ENCODE results near the gene AP2A1. TPM values are rescaled to one million over a fixed set of nuclear protein-coding genes. Genes with fewer than 3 reads are reported as not detected.

The AP2A1 gene
- total RNA-seq, 4 donors from 2014 or later = 50.7 to 77.8 (median 65.8) TPM

DNA sequence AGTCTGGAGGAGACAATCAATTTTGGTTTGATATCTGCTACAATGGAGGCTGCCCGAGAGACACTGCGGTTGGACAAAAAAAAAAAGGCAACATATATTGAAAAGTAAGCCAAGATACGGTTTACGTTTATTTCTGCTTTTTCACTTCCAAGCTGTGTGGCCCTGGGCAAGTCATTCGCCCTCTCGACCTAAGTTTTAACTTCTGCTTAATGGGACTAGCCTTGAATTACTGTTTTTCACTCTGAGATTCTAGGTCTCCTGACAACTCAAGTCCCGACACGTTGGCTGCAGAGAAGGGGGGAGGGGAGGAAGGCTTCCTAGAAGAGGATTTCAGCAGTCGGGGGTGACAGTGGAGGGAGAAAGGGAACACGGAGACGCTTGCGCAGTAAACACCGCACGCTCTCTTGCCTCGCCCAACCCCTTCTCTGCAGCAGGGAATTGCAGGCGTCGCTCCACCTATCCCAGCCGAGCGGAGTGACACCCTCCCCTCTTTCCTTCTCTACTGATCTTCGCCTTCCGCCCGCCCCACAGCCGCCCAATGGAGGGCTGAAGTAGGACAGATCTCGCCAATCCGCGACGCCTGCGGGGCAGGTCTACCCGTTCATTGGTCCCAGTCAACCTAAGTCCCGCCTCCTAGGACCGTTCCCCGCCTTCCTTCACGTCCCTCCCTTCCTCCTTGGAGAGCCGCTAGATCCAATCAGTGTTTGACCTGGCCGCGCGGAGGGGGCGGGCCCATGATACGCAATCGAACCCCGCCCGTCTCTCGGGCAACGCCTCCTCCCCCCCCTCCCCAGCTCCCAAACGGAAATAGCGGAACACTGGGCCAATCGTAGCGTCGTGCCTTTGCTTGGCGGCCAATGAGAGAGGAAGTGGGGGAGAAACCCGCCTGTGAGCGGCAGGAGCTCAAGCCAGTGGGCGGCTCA lies 533 bp upstream of the AP2A1 start:
- 1 to 2% methylated on average over 20 to 41 of the region's 53 CpGs for WGBS, 2 donors
- H3K4me1 ChIP-seq = peaks cover 13 to 47% (median 16%) of the 10 kb centered on the region in 3 donors
- H3K27me3 ChIP-seq = no peaks in the 10 kb centered on the region
- H3K9me3 ChIP-seq = no peaks in the 10 kb centered on the region
- peak overlapping the region; percentile 79 to 98 (median 92) for H3K4me3 ChIP-seq
- peak; percentile 98 for DNase-seq
- H3K36me3 ChIP-seq = no peaks in the 10 kb centered on the region
- intact Hi-C loops (cut with DNase I) = no loop called here
- peak overlapping the region; percentile 92 to 96 (median 94) for H3K27ac ChIP-seq
- peak in 3 of 4 donors; percentile 52 to 81 (median 80) for TF ChIP-seq POLR2A (IDR thresholded peaks at IDR 0.05)
- TF ChIP-seq, protein P1, sequence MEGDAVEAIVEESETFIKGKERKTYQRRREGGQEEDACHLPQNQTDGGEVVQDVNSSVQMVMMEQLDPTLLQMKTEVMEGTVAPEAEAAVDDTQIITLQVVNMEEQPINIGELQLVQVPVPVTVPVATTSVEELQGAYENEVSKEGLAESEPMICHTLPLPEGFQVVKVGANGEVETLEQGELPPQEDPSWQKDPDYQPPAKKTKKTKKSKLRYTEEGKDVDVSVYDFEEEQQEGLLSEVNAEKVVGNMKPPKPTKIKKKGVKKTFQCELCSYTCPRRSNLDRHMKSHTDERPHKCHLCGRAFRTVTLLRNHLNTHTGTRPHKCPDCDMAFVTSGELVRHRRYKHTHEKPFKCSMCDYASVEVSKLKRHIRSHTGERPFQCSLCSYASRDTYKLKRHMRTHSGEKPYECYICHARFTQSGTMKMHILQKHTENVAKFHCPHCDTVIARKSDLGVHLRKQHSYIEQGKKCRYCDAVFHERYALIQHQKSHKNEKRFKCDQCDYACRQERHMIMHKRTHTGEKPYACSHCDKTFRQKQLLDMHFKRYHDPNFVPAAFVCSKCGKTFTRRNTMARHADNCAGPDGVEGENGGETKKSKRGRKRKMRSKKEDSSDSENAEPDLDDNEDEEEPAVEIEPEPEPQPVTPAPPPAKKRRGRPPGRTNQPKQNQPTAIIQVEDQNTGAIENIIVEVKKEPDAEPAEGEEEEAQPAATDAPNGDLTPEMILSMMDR (IDR thresholded peaks at IDR 0.05) = peak in 1 of 6 experiments; percentile 20

DNA sequence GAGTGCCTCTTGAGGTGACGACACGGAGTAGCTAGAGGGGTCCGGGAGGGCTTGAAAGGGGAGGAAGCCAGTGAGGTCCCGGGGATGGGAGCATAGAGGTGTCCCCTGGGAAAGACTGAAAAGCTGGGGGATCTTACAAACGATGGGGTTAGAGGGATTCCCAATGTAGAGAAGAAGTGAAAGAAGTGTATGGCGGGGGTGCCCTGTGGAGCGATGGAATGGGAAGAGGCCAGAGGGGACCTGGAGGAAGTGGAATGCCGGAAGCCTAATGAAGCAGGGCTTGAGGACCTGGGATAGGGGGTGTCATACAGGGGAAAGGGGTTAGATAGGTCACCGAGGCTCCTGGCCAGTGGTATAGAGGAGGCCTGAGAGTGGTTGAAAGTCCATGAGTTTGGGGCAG lies 580 bp downstream of the AP2A1 start:
- DNase-seq = no peak
- H3K4me1 ChIP-seq = peaks cover 13 to 47% (median 16%) of the 10 kb centered on the region in 3 donors
- H3K27ac ChIP-seq = peak overlapping the region; percentile 92 to 95 (median 94)
- WGBS, 2 donors = 0 to 1% methylated on average over 9 of the region's 9 CpGs
- peak overlapping the region; percentile 79 to 98 (median 92) for H3K4me3 ChIP-seq
- H3K36me3 ChIP-seq = peaks cover 0 to 6% (median 0%) of the 10 kb centered on the region in 3 donors
- no peaks in the 10 kb centered on the region for H3K9me3 ChIP-seq
- TF ChIP-seq, protein P1 (IDR thresholded peaks at IDR 0.05) = no peak
- no peak for TF ChIP-seq POLR2A (IDR thresholded peaks at IDR 0.05)
- no peaks in the 10 kb centered on the region for H3K27me3 ChIP-seq
- intact Hi-C loops (cut with DNase I) = no loop called here

DNA sequence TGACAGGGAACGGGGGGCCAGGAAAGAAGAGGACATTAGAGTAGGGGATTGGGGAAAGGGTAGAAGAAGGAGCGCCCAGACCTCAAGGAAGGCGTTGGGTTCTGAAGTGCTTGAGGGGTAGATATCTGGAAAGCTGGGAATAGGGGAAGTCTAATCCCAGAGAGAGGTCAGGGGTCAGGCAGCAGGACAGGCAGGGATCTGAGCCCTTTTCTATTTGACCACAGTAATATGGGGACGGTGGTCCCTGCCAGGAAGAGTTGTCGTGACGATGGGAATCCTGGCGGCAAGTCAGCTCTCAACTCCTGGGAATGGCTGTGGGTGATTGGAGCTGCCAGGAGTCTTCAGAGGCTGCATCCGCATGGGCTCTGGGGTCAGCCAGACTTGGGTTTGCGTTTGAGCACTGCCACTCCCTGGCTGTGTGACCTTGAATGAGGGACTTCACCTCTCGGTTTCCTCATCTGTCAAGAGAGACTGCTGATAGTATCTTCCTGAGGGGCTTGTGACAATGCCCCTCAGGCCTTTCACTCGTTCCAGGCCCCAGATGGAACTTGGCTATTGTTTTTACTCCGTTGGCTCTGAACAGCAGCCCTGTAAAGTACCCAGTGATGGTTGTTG lies 1.3 kb downstream of the AP2A1 start:
- no peak for DNase-seq
- TF ChIP-seq, protein P1 (IDR thresholded peaks at IDR 0.05) = no peak
- no peak for TF ChIP-seq POLR2A (IDR thresholded peaks at IDR 0.05)
- WGBS, 2 donors = 67 to 75% methylated on average over 9 to 11 of the region's 12 CpGs
- Histone ChIP-seq H3K4me1 (peaks cover 13 to 53% (median 16%) of the 10 kb centered on the region in 3 donors), H3K9me3 (no peaks in the 10 kb centered on the region), H3K27ac (peak overlapping the region; percentile 92 to 95 (median 94)), H3K27me3 (no peaks in the 10 kb centered on the region), H3K36me3 (peaks cover 0 to 6% (median 0%) of the 10 kb centered on the region in 3 donors), H3K4me3 (peak overlapping the region; percentile 79 to 98 (median 92))
- intact Hi-C loops (cut with DNase I) = no loop called here

DNA sequence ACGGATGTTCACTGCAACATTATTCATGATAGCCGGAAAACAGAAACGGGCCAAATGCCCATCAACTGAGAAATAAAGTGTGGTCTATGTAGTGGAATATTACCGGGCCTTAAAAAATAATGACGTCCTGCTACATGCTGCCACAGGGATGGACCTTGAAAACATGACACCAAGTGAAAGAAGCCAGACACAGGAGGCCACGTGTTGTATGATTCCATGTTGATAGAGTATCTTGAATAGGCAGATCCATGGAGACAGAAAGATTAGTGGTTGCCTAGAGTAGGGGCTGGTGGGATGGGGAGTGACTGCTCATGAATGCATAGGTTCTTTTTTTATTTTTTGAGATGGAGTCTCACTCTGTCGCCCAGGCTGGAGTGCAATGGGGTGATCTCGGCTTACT lies 3.7 kb downstream of the AP2A1 start:
- H3K27me3 ChIP-seq = no peaks in the 10 kb centered on the region
- peaks cover 0 to 23% (median 0%) of the 10 kb centered on the region in 3 donors for H3K36me3 ChIP-seq
- WGBS, 2 donors = 85 to 89% methylated on average over 8 of the region's 8 CpGs
- DNase-seq = no peak
- H3K4me3 ChIP-seq = no peak overlapping the region
- H3K27ac ChIP-seq = no peak overlapping the region
- no peaks in the 10 kb centered on the region for H3K9me3 ChIP-seq
- TF ChIP-seq, protein P1 (IDR thresholded peaks at IDR 0.05) = no peak
- TF ChIP-seq POLR2A (IDR thresholded peaks at IDR 0.05) = no peak
- intact Hi-C loops (cut with DNase I) = no loop called here
- H3K4me1 ChIP-seq = peaks cover 13 to 50% (median 13%) of the 10 kb centered on the region in 3 donors
